NOMO-1 treated with dmso at 0.1 percent for 144 hours (cell line): ENCODE measurements around the gene PCCA.
"Not testable (repeated sequence)": the region's sequence is repeated elsewhere in the genome, so short reads cannot be mapped to it uniquely, and the experiment has no call there.

ENCODE experiments used
- DNase-seq: peaks from one replicate; lab custom pipeline; 2025; ENCODE audit not compliant: unreplicated experiment; lab: John Stamatoyannopoulos, UW

Gene PCCA, protein sequence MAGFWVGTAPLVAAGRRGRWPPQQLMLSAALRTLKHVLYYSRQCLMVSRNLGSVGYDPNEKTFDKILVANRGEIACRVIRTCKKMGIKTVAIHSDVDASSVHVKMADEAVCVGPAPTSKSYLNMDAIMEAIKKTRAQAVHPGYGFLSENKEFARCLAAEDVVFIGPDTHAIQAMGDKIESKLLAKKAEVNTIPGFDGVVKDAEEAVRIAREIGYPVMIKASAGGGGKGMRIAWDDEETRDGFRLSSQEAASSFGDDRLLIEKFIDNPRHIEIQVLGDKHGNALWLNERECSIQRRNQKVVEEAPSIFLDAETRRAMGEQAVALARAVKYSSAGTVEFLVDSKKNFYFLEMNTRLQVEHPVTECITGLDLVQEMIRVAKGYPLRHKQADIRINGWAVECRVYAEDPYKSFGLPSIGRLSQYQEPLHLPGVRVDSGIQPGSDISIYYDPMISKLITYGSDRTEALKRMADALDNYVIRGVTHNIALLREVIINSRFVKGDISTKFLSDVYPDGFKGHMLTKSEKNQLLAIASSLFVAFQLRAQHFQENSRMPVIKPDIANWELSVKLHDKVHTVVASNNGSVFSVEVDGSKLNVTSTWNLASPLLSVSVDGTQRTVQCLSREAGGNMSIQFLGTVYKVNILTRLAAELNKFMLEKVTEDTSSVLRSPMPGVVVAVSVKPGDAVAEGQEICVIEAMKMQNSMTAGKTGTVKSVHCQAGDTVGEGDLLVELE

GRCh38 chr13:100088644-100089464 lies at the start of gene PCCA:
PCCA (plus strand) TSS chr13:100089093; CDS start chr13:100089121, 28 bp downstream.
- DNase-seq = peak; percentile 90

DNA sequence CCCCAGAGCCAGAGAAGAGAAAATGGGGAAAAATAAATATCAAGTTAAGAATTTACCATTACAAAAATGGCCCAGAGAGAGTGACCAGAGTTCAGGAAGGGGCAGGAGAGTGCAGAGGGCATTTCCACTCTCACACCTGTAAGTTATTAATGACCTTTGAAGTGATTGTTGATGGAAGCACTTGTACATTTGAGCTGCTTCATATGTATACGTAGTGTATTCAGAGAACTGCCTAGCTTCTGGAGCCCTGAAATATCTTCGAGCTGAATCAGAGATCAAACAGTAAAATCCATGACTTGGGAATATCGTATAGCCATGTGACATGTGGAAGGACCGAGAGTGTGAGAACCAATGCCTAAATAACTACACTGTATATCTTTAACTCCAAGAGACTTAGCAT lies 49.2 kb upstream of the PCCA start:
- DNase-seq = no peak

GRCh38 chr13:100040196-100040595 lies 48.7 kb upstream of the PCCA start:
- DNase-seq = no peak

GRCh38 chr13:100044936-100045335 lies 44.0 kb upstream of the PCCA start:
- no peak for DNase-seq

DNA sequence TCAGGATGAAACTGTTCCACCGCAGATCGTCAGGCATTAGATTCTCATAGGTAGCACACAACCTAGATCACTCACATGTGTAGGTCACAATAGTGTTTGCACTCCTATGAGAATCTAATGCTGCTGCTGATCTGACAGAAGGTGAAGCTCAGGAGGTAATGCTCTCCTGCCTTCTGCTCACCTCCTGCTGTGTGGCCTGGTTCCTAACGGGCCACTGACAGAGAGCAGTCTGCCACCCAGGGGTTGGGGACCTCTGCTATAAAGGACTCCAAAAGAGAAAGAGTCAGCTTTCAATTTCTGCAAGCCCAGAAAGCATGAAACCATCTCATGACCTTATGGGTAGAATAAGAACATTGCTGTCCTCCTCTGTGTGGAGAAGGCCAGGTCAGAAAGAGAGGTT lies 43.5 kb upstream of the PCCA start:
- no peak for DNase-seq

GRCh38 chr13:100051070-100051469 lies 37.8 kb upstream of the PCCA start:
- no peak for DNase-seq

GRCh38 chr13:100059827-100060226 lies 29.1 kb upstream of the PCCA start:
- DNase-seq = no peak

DNA sequence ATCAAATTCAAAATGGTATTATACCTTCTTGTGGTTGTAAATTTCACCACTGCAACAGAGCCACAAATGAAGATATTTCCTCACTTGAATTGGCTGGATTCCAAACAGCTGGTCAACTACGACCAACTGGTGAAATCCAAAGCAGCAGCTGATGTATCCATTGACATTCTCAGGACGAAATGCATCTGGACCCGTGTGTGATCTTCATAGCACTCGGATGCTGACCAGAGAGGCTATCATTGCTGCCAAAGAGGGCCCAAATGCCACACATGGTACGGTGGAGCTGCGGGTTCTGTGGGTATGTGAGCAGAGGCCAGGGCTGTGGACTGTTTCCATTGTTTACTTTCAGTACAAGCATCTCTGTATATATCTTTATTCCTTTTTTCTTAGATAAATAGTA lies 25.6 kb upstream of the PCCA start:
- no peak for DNase-seq

DNA sequence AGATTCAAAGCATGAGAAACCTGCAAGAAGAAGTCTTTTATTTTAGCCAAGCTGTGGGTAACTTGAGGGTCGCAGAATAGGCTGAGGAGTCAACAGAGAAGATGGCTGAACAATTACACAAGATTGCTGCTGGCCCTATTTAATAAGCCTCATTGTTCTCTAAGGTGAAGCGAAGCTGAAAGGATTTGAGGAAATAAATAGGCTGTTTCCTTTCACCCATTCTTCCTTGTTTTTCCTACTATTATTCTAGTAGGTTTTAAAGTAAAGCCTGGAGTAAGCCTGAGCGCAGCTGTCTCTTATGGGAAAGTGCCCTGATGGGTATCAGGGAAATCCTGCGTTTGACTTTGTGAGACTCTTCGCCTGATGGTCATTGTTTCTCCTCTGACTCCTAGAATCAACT lies 25.0 kb upstream of the PCCA start:
- no peak for DNase-seq

DNA sequence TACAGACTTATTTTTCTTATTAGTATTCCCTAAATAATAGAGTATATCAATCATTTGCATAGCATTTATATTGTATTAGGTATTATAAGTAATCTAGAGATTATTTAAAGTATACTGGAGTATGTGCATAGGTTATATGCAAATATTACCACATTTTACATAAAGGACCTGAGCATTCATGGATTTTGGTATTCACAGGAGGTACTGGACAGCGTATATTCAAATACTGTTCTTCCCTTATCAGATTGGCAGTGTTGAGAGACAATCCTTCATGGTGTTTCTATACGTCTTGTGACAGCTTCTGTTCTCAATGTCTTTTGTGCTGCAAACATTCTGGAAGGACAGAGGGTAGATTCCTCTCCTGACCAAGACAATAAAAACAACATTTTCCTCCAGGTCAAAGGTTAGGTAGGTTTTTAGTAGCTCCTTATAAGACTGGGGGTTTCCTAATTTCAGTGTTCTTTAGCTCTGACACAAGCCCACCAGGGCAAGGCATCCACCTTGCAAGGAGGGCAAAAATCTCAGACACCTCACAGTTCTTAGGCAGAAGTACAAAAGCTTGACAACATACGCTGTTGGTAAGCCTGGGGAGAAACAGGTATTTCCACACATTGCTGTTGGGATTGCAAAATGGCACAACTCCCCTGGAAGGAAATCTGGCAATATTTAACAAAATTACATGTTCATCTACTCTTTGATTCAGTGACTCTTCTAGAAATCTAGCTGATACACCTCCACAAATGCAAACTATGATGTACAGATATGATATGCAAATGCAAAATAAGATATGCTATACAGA lies 20.6 kb upstream of the PCCA start:
- no peak for DNase-seq

- DNase-seq = no peak
Measured at GRCh38 chr13:100069278-100069677, 19.6 kb upstream of the PCCA start.

GRCh38 chr13:100075700-100076587 lies 12.9 kb upstream of the PCCA start:
- no peak for DNase-seq

DNA sequence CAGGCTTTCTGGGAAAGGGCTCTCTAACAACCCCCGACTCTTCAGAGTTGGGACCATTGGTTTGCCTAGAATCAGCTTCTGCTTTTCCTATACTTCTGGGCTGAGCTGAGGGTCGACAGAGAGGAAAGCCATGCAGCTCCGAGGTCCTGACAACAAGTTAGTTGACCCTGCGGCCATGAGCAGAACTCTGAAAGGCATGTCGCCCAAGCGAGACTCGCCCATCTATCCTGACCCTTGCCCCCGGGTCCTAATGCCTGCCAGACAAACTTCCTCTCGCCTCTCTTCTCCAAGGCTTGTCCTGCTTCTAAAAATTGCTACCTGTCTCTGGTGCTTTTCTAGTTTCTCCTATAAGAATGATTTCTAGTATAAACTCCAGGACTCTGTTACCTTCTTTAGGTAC lies 9.9 kb upstream of the PCCA start:
- not testable (repeated sequence) for DNase-seq

DNA sequence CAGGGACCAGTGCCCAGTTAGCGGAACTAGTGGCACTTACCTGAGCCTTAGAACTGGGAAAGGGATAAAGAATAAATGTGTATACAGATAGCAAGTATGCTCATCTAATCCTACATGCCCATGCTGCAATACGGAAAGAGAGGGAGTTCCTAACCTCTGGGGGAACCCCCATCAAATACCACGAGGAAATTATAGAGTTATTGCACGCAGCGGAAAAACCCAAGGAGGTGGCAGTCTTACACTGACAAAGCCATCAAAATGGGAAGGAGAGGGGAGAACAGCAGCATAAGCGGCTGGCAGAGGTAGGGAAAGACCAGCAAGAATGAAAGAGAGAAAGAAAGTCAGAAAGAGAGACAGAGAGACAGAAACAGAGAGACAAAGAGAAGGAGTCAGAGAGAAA lies 5.5 kb upstream of the PCCA start:
- not testable (repeated sequence) for DNase-seq

- no peak for DNase-seq
Measured at GRCh38 chr13:100088273-100088643, 635 bp upstream of the PCCA start.

GRCh38 chr13:100089465-100090032 lies 656 bp downstream of the PCCA start:
- no peak for DNase-seq

DNA sequence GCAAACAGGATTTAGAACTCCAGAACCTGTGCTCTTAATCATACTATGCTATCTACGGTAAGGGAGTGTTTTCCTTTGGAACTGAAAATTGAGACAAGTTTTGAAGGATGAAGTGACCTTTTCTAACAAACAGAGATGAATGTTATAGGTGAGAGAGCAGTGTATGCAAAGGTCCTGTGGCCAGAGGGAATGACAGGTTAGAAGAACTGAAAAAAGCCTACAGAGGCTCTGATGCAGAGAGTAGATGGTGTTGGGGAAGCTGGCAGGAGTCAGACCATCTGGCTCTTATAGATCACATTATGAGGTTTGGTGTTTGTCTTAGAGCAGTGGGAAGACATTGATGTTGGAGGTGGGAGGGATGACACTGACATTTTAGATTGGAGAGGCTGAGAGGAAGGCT lies 2.0 kb downstream of the PCCA start:
- DNase-seq = no peak

- DNase-seq = no peak
Measured at GRCh38 chr13:100091391-100091790, 2.5 kb downstream of the PCCA start.

GRCh38 chr13:100092273-100092672 lies 3.4 kb downstream of the PCCA start:
- not testable (repeated sequence) for DNase-seq
